GOT3 (cell line): Measurements from ENCODE around the gene PEAK1.

Experiments used
- DNase-seq: peaks from one replicate; lab custom pipeline; 2025; ENCODE audit warnings: mixed read lengths; lab: John Stamatoyannopoulos, UW

Gene PEAK1

GRCh38 chr15:77367631-77368030, 52.3 kb downstream of the PEAK1 start:
- no peak for DNase-seq

- DNase-seq: no peak
Observed at GRCh38 chr15:77361456-77361855, 58.4 kb downstream of the PEAK1 start.

GRCh38 chr15:77358545-77359240, 61.2 kb downstream of the PEAK1 start:
- DNase-seq: no peak

- DNase-seq: no peak
Observed at GRCh38 chr15:77356305-77356704, 63.6 kb downstream of the PEAK1 start.

GRCh38 chr15:77355321-77355720, 64.6 kb downstream of the PEAK1 start:
- no peak for DNase-seq

- DNase-seq: no peak
Observed at GRCh38 chr15:77354063-77354462, 65.8 kb downstream of the PEAK1 start.

- DNase-seq: no peak
Observed at GRCh38 chr15:77352887-77353286, 67.0 kb downstream of the PEAK1 start.

- no peak for DNase-seq
Observed at GRCh38 chr15:77350792-77351191, 69.1 kb downstream of the PEAK1 start.

GRCh38 chr15:77349666-77350065, 70.2 kb downstream of the PEAK1 start:
- DNase-seq: no peak

- no peak for DNase-seq
Observed at GRCh38 chr15:77348511-77348910, 71.4 kb downstream of the PEAK1 start.

GRCh38 chr15:77347197-77347596, 72.7 kb downstream of the PEAK1 start:
- no peak for DNase-seq

GRCh38 chr15:77346245-77347036, 73.5 kb downstream of the PEAK1 start:
- DNase-seq: no peak

GRCh38 chr15:77342807-77343206, 77.1 kb downstream of the PEAK1 start:
- no peak for DNase-seq

GRCh38 chr15:77340245-77340644, 79.7 kb downstream of the PEAK1 start:
- DNase-seq: no peak

GRCh38 chr15:77336006-77336405, 83.9 kb downstream of the PEAK1 start:
- no peak for DNase-seq

GRCh38 chr15:77335298-77335697, 84.6 kb downstream of the PEAK1 start:
- DNase-seq: no peak

- DNase-seq: no peak
Observed at GRCh38 chr15:77333166-77333565, 86.7 kb downstream of the PEAK1 start.

- DNase-seq: no peak
Observed at GRCh38 chr15:77329202-77329601, 90.7 kb downstream of the PEAK1 start.

- DNase-seq: no peak
Observed at GRCh38 chr15:77327844-77328529, 91.9 kb downstream of the PEAK1 start.

- DNase-seq: no peak
Observed at GRCh38 chr15:77327168-77327567, 92.7 kb downstream of the PEAK1 start.

- DNase-seq: no peak
Observed at GRCh38 chr15:77326366-77326765, 93.5 kb downstream of the PEAK1 start.

- DNase-seq: no peak
Observed at GRCh38 chr15:77312523-77312922, 107.4 kb downstream of the PEAK1 start.
